Activated T-cell treated with anti-CD3 and anti-CD28 coated beads, Interleukin-2, amount 50 U/mL, for 24 hours (primary cell): ENCODE data around the gene THAP10.

ENCODE experiments used
- DNase-seq: peaks from one replicate; pipeline ENCODE4 v3.0.0-alpha.2; 2020
- H3K27ac Mint-ChIP-seq: 2 replicates; pipeline ENCODE4 v1.8.0; 2020; ENCODE audit warnings: mild to moderate bottlenecking, mixed read lengths
- H3K27me3 Mint-ChIP-seq: 2 replicates; pipeline ENCODE4 v1.8.0; 2020; ENCODE audit warnings: mixed read lengths
- H3K36me3 Mint-ChIP-seq: 2 replicates; pipeline ENCODE4 v1.8.0; 2020; ENCODE audit warnings: low read depth, mixed read lengths
- H3K4me1 Mint-ChIP-seq: 2 replicates; pipeline ENCODE4 v1.8.0; 2020; ENCODE audit warnings: low read depth, mixed read lengths
- H3K4me3 Mint-ChIP-seq: 2 replicates; pipeline ENCODE4 v1.8.0; 2020; ENCODE audit warnings: mild to moderate bottlenecking, moderate library complexity, mixed read lengths
- H3K9me3 Mint-ChIP-seq: 2 replicates; pipeline ENCODE4 v1.8.0; 2020; ENCODE audit warnings: mixed read lengths

Gene THAP10

DNA sequence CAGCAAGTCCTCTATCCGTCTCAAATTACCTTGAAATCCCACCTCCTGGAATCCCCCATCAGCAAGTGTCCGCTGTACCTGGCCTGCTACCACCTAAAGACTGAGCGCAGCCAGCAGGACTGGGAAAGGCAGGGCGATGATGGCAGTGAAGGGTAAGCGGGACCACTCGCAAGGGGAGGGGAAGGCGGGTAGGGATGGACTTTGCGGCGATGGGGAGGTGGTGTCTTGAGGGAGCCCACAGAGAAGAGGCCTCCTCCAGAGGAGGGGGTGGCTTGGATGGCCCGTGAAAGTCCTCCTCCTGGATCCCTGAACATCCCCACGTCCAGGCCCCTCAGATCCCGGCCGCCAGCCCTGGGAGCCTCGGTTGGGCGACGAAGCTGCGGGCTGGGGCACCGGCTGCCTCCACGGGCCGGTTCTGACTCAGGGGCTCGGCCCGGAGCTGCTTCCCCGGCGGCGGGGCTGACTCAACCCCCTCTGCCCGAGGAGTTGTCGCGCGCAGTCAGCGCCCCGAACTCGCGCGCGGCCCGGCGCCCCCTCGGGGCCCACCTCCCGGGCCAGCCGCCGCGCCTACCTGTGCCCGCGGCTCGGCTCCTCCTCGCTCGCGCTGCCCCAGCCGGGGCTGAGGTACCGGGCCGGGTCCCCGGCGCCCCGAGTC lies 38.8 kb downstream of the THAP10 start:
- Mint-ChIP-seq H3K9me3 (no peaks in the 10 kb centered on the region), H3K4me3 (peak overlapping the region; percentile 47), H3K36me3 (no peaks in the 10 kb centered on the region), H3K27ac (no peak overlapping the region), H3K4me1 (peaks cover 5% of the 10 kb centered on the region), H3K27me3 (peaks cover 66% of the 10 kb centered on the region)
- DNase-seq, result no peak

DNA sequence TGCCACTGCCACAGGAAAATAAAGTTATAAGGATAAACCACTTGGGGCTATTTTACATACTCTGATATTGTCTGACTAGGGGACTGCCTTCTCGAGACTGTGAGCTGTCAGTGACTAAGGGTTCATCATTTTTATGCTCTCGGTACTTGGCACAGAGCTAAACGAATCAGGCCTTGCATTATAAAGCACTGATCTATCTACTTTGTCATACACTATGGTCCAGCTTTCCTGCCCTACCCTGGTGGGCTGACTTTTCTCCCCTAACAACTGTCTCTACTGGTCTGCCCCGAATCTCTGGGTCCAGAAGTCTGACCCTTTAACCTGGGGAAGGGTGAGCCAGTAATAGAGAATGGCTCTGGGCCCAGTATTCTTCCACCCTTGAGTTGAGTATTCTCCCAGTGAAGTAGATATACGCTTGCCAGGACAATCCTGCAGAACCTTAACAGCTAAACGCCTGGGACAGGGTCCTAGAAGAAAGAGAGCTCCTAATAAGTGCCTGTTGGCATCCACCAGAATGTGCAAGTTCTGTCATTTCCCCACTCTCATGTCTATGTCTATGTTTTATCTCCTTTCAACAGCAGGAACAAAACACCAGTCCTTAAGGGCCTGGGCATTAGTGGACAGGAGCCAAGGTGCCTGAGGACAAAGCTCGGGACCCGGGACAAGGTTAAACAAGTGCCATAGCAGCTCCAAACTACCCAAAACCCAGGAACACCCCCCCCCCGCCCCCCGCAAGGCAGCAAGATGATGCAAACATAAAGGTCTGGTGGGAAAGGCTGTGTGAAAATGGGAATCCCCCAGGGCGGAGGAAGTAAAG lies 39.5 kb downstream of the THAP10 start:
- peaks cover 74% of the 10 kb centered on the region for H3K27me3 Mint-ChIP-seq
- no peak overlapping the region for H3K27ac Mint-ChIP-seq
- H3K4me3 Mint-ChIP-seq, result peak overlapping the region; percentile 47
- no peak for DNase-seq
- no peaks in the 10 kb centered on the region for H3K9me3 Mint-ChIP-seq
- no peaks in the 10 kb centered on the region for H3K36me3 Mint-ChIP-seq
- peaks cover 5% of the 10 kb centered on the region for H3K4me1 Mint-ChIP-seq

DNA sequence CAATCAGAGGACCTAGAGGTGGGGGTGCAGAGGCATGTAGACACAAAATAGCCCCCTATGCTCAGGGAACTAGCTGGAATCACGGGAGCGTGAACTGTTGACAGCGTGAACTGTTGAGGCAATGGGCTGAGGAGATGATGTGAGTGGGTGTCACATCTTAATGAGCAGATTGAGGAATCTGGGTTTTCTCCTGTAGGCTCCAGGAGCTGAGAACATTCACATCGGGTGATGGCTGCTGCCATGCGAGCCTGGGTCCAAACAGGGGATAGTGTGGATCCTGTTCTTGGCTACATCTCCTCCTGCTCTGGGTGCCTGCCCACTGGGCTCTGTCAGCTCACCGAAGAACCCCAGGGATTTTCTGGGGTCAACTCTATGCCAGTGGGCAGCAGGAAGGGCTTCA lies 40.3 kb downstream of the THAP10 start:
- no peak overlapping the region for H3K4me3 Mint-ChIP-seq
- H3K27ac Mint-ChIP-seq, result no peak overlapping the region
- H3K27me3 Mint-ChIP-seq, result peaks cover 77% of the 10 kb centered on the region
- peaks cover 5% of the 10 kb centered on the region for H3K4me1 Mint-ChIP-seq
- no peaks in the 10 kb centered on the region for H3K36me3 Mint-ChIP-seq
- DNase-seq, result no peak
- no peaks in the 10 kb centered on the region for H3K9me3 Mint-ChIP-seq

DNA sequence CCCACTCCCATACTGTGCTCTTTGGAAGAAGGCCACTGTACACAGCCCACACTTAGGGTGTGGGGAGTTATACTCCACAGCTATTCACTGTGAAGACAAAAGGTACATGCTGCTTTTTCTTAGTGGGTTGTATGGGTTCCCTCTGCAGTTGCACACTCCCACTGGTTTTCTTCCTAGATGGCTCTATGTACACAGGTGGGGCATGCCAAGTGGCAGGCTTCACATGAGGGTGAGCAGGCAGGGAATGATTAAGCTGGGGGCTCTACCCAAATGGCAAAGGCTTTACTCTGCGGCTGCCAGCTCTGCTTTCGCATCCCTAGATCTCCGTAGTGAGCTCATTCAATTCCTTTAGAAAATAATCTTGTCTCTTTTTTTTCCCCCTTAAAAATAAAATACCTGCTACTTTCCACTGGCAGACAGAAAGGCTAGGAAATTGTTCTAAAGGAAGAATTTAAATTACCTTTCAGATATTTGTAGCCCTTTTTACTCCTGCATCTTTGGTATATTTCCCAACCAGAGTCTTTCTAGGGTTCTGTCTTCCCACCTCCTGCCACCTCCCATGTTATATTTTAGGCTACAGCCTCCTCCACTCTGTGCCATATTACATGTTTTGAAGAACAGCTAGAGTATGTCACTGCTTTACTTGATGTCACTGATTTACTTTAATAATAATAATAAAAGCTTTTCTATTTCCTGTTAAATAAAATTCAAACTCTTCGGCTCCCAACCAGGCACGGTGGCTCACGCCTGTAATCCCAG lies 46.5 kb downstream of the THAP10 start:
- Mint-ChIP-seq H3K4me3 (no peak overlapping the region), H3K27ac (no peak overlapping the region), H3K9me3 (no peaks in the 10 kb centered on the region), H3K27me3 (peaks cover 37% of the 10 kb centered on the region), H3K4me1 (no peaks in the 10 kb centered on the region), H3K36me3 (no peaks in the 10 kb centered on the region)
- no peak for DNase-seq

DNA sequence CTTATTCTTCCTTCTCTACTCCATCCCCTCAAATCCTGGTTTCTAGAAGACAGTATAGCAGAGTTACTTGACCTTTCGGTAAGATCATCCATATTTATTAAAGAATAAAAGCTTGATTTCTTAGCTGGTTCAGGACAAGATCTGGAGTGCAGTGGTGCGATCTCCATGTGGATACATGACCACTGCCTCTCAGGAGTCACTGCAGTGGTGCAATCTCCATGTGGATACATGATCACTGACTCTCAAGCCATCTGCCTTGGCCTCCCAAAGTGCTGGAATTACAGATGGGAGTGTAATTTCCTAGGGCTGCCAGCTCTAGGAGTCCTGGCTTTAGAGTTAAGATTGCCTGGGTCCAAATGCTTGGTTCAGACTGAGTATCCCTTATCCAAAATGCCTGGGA lies 54.8 kb downstream of the THAP10 start:
- no peak overlapping the region for H3K4me3 Mint-ChIP-seq
- no peaks in the 10 kb centered on the region for H3K9me3 Mint-ChIP-seq
- H3K27me3 Mint-ChIP-seq, result peaks cover 6% of the 10 kb centered on the region
- no peaks in the 10 kb centered on the region for H3K36me3 Mint-ChIP-seq
- no peaks in the 10 kb centered on the region for H3K4me1 Mint-ChIP-seq
- no peak overlapping the region for H3K27ac Mint-ChIP-seq
- no peak for DNase-seq

DNA sequence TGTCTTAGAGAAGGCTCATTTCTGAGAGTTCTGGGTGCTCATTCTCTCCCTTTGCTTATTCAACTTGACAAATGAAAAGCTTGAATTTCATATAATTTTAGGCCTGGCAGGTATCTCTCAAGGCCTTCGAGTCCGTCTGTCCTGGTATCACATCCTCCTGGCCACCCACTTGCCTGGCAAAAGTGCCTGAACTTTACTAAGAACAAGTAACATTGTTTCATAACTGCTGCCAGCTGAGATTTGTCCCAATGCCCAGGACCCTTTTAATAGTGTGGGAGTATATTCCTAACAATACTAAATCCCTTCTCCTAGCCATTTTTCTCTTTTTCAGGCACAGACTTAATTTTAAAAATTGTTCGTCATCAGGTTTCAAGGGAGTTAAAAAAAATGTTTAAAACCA lies 56.4 kb downstream of the THAP10 start:
- no peaks in the 10 kb centered on the region for H3K36me3 Mint-ChIP-seq
- H3K4me3 Mint-ChIP-seq, result no peak overlapping the region
- no peaks in the 10 kb centered on the region for H3K9me3 Mint-ChIP-seq
- no peaks in the 10 kb centered on the region for H3K4me1 Mint-ChIP-seq
- H3K27ac Mint-ChIP-seq, result no peak overlapping the region
- DNase-seq, result no peak
- H3K27me3 Mint-ChIP-seq, result peaks cover 6% of the 10 kb centered on the region

DNA sequence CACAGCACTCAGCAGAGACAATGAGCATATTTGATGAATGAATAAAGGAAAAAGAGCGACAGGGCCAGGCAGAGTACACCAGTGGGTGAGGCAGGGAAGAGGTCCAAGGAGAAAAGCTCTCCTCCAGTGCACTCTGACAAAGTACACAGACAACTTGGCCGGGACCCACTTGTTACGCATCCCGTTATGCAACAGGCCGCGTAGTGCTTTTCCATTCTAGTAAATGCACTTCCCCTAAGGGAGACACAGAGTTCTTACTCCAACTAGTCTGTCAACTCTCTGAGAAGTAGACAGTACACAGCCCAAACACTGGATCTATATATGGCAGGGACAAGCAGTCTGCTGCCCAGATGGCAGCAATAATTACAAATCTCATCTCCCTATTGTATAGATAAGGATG lies 56.8 kb downstream of the THAP10 start:
- H3K9me3 Mint-ChIP-seq, result no peaks in the 10 kb centered on the region
- H3K27me3 Mint-ChIP-seq, result peaks cover 6% of the 10 kb centered on the region
- no peaks in the 10 kb centered on the region for H3K4me1 Mint-ChIP-seq
- H3K36me3 Mint-ChIP-seq, result no peaks in the 10 kb centered on the region
- DNase-seq, result no peak
- H3K4me3 Mint-ChIP-seq, result no peak overlapping the region
- no peak overlapping the region for H3K27ac Mint-ChIP-seq

DNA sequence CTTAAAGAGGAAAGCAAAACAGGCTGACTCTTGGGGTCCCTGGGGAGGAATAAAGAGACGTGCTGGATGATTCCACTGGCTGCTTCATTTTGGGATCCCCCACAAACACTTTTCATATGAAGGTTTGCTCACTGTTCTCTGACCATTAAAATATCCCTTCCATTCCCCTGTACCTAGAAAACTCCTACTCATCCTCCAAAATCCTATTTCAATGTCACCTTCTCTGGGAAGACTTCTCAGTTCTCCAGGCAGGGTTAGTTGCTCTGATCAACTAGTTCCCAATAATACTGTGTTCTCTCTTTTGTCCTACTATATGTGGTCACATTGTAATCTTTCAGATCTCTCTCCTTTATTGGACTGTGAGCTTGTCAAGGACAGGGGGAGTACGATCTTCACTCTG lies 57.2 kb downstream of the THAP10 start:
- DNase-seq, result no peak
- Mint-ChIP-seq H3K4me3 (no peak overlapping the region), H3K36me3 (no peaks in the 10 kb centered on the region), H3K4me1 (no peaks in the 10 kb centered on the region), H3K9me3 (no peaks in the 10 kb centered on the region), H3K27me3 (peaks cover 6% of the 10 kb centered on the region), H3K27ac (no peak overlapping the region)

DNA sequence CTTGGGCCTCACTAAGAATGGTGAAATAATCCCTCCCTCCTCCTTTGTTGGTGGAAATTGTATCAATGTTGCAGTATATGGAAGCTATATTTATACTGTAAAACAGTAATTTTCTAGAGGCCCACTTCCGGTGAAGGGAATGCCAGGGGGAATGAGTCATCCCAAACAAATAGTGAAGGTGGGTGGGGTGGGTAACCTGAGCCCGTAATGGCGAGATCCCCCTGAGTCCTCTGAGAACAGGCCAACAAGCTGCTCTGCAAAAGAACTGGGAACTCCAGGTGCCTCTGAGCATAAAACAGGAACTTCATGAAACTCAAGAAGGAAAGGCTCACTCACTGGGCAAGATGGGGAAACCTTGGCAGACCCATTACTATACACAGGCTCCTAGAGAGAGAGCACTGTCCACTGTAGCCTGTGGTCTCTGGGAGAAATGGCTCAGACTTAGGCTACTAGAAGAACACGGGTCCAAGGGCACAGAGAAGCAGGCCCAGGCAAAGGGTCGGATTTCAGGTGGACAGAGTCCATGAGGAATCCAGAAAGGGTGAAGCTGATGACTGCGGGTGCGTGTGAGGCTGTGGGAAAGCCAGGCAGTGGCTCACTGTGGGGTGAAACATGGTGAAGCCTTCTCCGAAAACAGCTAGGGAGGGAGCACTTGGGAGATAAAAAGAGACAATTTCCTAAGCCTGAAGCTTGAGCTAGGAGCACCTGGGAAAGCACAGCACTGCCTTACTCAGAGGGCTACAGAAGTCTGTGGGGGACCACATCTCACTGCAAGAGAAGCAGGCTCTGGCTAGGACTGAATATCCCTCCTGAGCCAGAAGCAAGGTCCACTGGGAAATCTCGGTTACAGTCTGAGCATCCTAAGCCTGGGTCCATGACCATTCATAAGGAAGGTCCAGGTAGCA lies 58.1 kb downstream of the THAP10 start:
- H3K4me1 Mint-ChIP-seq, result no peaks in the 10 kb centered on the region
- H3K36me3 Mint-ChIP-seq, result no peaks in the 10 kb centered on the region
- no peak overlapping the region for H3K4me3 Mint-ChIP-seq
- no peak overlapping the region for H3K27ac Mint-ChIP-seq
- H3K27me3 Mint-ChIP-seq, result peaks cover 13% of the 10 kb centered on the region
- no peaks in the 10 kb centered on the region for H3K9me3 Mint-ChIP-seq
- DNase-seq, result no peak

DNA sequence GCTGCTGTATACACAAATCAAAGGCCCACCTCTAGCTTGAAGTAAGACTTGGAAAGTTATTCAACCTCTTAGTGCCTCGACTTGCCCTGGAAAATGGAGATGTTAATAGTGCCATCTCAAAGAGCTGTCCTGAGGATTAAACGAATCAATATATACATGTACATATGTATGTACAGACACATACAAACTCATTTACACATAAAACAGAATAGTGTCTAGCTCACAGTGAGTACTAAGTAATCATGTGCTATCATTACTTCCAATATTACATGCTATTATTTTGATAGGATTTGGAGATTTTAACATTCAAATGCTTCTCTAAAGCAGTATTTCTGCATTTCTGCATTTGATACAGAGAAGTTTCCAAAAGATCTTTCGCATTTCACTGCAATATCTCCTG lies 58.8 kb downstream of the THAP10 start:
- no peaks in the 10 kb centered on the region for H3K4me1 Mint-ChIP-seq
- DNase-seq, result no peak
- H3K36me3 Mint-ChIP-seq, result no peaks in the 10 kb centered on the region
- no peaks in the 10 kb centered on the region for H3K9me3 Mint-ChIP-seq
- no peak overlapping the region for H3K27ac Mint-ChIP-seq
- no peak overlapping the region for H3K4me3 Mint-ChIP-seq
- H3K27me3 Mint-ChIP-seq, result peaks cover 13% of the 10 kb centered on the region

DNA sequence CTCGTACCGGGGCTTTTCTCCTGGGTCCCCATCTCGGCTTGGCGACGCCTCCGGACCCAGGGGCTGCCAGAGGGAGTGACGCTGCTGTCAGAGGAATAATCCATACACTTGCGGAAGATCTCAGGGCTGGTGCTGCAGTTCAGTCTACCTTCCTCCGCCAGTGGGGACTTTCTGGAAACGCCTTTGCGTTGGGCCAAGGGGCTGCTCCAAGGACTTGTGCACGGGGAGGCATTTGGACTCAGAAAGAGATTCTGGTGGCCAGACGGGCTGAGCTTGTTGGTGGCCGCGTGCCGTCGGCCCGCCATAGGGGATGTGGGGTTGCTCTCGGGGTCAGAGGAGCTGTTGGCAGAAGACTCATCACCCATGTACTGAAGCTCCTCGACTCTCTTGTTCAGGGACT lies 60.1 kb downstream of the THAP10 start:
- no peak for DNase-seq
- H3K27me3 Mint-ChIP-seq, result peaks cover 16% of the 10 kb centered on the region
- H3K36me3 Mint-ChIP-seq, result no peaks in the 10 kb centered on the region
- H3K4me1 Mint-ChIP-seq, result no peaks in the 10 kb centered on the region
- H3K4me3 Mint-ChIP-seq, result no peak overlapping the region
- no peak overlapping the region for H3K27ac Mint-ChIP-seq
- no peaks in the 10 kb centered on the region for H3K9me3 Mint-ChIP-seq
